Ramos (cell line): ENCODE data around the gene PDCD11.

Source experiments
- in situ Hi-C: fragments of 300-500 bp; cut with MboI; formaldehyde crosslinking; loops from one replicate; pipeline ENCODE4 v1.14.3; 2022; ENCODE audit warnings: low sequenced_read_pairs; ENCODE audit not compliant: unreplicated experiment

The PDCD11 gene

GRCh38 chr10:103493916-103494877 is 97.8 kb downstream of the PDCD11 start:
- in situ Hi-C loops, result loop anchor here (25.0 kb wide), 1 partner anchor 582 kb away; the partner anchor contains the start of gene CNNM2

GRCh38 chr10:103495321-103495720 is 98.9 kb downstream of the PDCD11 start:
- in situ Hi-C loops, result loop anchor here (25.0 kb wide), 1 partner anchor 583 kb away; the partner anchor contains the start of gene CNNM2
